ENCODE data around the gene CYFIP2.

GRCh38 chr5:157303023-157303422, 37.1 kb downstream of the CYFIP2 start:
- TF ChIP-seq, protein P1, sequence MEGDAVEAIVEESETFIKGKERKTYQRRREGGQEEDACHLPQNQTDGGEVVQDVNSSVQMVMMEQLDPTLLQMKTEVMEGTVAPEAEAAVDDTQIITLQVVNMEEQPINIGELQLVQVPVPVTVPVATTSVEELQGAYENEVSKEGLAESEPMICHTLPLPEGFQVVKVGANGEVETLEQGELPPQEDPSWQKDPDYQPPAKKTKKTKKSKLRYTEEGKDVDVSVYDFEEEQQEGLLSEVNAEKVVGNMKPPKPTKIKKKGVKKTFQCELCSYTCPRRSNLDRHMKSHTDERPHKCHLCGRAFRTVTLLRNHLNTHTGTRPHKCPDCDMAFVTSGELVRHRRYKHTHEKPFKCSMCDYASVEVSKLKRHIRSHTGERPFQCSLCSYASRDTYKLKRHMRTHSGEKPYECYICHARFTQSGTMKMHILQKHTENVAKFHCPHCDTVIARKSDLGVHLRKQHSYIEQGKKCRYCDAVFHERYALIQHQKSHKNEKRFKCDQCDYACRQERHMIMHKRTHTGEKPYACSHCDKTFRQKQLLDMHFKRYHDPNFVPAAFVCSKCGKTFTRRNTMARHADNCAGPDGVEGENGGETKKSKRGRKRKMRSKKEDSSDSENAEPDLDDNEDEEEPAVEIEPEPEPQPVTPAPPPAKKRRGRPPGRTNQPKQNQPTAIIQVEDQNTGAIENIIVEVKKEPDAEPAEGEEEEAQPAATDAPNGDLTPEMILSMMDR (IDR thresholded peaks at IDR 0.05): no peak
- TF ChIP-seq, protein P2, sequence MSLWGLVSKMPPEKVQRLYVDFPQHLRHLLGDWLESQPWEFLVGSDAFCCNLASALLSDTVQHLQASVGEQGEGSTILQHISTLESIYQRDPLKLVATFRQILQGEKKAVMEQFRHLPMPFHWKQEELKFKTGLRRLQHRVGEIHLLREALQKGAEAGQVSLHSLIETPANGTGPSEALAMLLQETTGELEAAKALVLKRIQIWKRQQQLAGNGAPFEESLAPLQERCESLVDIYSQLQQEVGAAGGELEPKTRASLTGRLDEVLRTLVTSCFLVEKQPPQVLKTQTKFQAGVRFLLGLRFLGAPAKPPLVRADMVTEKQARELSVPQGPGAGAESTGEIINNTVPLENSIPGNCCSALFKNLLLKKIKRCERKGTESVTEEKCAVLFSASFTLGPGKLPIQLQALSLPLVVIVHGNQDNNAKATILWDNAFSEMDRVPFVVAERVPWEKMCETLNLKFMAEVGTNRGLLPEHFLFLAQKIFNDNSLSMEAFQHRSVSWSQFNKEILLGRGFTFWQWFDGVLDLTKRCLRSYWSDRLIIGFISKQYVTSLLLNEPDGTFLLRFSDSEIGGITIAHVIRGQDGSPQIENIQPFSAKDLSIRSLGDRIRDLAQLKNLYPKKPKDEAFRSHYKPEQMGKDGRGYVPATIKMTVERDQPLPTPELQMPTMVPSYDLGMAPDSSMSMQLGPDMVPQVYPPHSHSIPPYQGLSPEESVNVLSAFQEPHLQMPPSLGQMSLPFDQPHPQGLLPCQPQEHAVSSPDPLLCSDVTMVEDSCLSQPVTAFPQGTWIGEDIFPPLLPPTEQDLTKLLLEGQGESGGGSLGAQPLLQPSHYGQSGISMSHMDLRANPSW (CRISPR knock-in tag; conservative IDR thresholded peaks at IDR 0.05; ENCODE audit: low read depth): no peak
- no peak for TF ChIP-seq HMGA2 (CRISPR knock-in tag; IDR thresholded peaks at IDR 0.05)

All from WTC11 (cell line).